Liver (tissue), 9 donors: ENCODE data around the gene CCNB2. TPM values are rescaled to one million over a fixed set of nuclear protein-coding genes. Genes with fewer than 3 reads are reported as not detected.

ENCODE experiments used
- DNase-seq: peaks from one replicate; pipeline ENCODE4 v3.0.0-alpha.2; 2017; ENCODE audit warnings: low spot score
- H3K27ac ChIP-seq, 2 donors: one replicate each; pipeline ENCODE4 v1.7.0; 2013; ENCODE audit warnings: inconsistent platforms in 2 of 2, low read length in 2 of 2, control low read depth in 1 of 2, low read depth in 1 of 2, mild to moderate bottlenecking in 1 of 2
- H3K27me3 ChIP-seq, 4 donors: one replicate each; pipeline versions ENCODE4 v1.6.1 to v1.7.0; 2013; ENCODE audit warnings: low read length in 3 of 4, inconsistent platforms in 1 of 4, mild to moderate bottlenecking in 1 of 4, moderate library complexity in 1 of 4; ENCODE audit not compliant: control insufficient read depth in 4 of 4, insufficient read depth in 4 of 4
- H3K36me3 ChIP-seq, 4 donors: one replicate each; pipeline versions ENCODE4 v1.6.1 to v1.7.0; 2013; ENCODE audit warnings: low read length in 3 of 4, mild to moderate bottlenecking in 3 of 4, low read depth in 1 of 4, moderate library complexity in 1 of 4; ENCODE audit not compliant: control insufficient read depth in 4 of 4, insufficient read depth in 3 of 4
- H3K4me1 ChIP-seq, 4 donors: one replicate each; pipeline versions ENCODE4 v1.6.1 to v1.7.0; 2013; ENCODE audit warnings: low read length in 3 of 4, mild to moderate bottlenecking in 3 of 4, moderate library complexity in 1 of 4; ENCODE audit not compliant: control insufficient read depth in 4 of 4, insufficient read depth in 4 of 4
- H3K4me3 ChIP-seq, 3 donors: one replicate each; pipeline versions ENCODE4 v1.6.1 to v1.7.0; 2013; ENCODE audit warnings: low read length in 3 of 3, control low read depth in 1 of 3, low read depth in 1 of 3, mild to moderate bottlenecking in 1 of 3
- H3K9ac ChIP-seq, 2 donors: one replicate each; pipeline ENCODE4 v1.7.0; 2013; ENCODE audit warnings: low read length in 2 of 2, mild to moderate bottlenecking in 2 of 2, moderate library complexity in 2 of 2, control low read depth in 1 of 2, low read depth in 1 of 2
- H3K9me3 ChIP-seq, 4 donors: one replicate each; pipeline versions ENCODE4 v1.6.1 to v1.7.0; 2013; ENCODE audit warnings: low read length in 3 of 4; ENCODE audit not compliant: control insufficient read depth in 4 of 4
- EGR1 ChIP-seq, 2 donors: IDR thresholded peaks; 2 replicates each; pipeline ENCODE4 v1.6.1; 2016 to 2018; ENCODE audit warnings: antibody characterized with exemption in 2 of 2, low read depth in 2 of 2
- FOXA1 ChIP-seq: IDR thresholded peaks from 2 replicates; pipeline ENCODE4 v1.6.1; 2016; ENCODE audit warnings: antibody characterized with exemption
- FOXA2 ChIP-seq: IDR thresholded peaks from 2 replicates; pipeline ENCODE4 v1.6.1; 2016; ENCODE audit warnings: antibody characterized with exemption
- GABPA ChIP-seq, 2 donors: IDR thresholded peaks in 1 of 2; conservative IDR thresholded peaks in 1 of 2; 2 replicates each; pipeline ENCODE4 v1.6.1; 2016; ENCODE audit warnings: antibody characterized with exemption in 2 of 2, mild to moderate bottlenecking in 1 of 2, moderate library complexity in 1 of 2
- HNF4A ChIP-seq, 2 donors: conservative IDR thresholded peaks; 2 replicates each; pipeline ENCODE4 v1.6.1; 2016; ENCODE audit warnings: antibody characterized with exemption in 2 of 2, mild to moderate bottlenecking in 2 of 2
- HNF4G ChIP-seq: IDR thresholded peaks from 2 replicates; pipeline ENCODE4 v1.6.1; 2016; ENCODE audit warnings: antibody characterized with exemption
- JUND ChIP-seq, 2 donors: IDR thresholded peaks; 2 replicates each; pipeline ENCODE4 v1.6.1; 2016; ENCODE audit warnings: antibody characterized with exemption in 2 of 2
- NR2F2 ChIP-seq: IDR thresholded peaks from 2 replicates; pipeline ENCODE4 v1.6.1; 2016; ENCODE audit warnings: antibody characterized with exemption
- RAD21 ChIP-seq, 2 donors: IDR thresholded peaks; 2 replicates each; pipeline ENCODE4 v1.6.1; 2016; ENCODE audit warnings: antibody characterized with exemption in 2 of 2, mild to moderate bottlenecking in 2 of 2
- RXRA ChIP-seq, 2 donors: IDR thresholded peaks; 2 replicates each; pipeline ENCODE4 v1.6.1; 2017 to 2018; ENCODE audit warnings: antibody characterized with exemption in 2 of 2, mild to moderate bottlenecking in 1 of 2
- SP1 ChIP-seq: IDR thresholded peaks from 2 replicates; pipeline ENCODE4 v1.6.1; 2018; ENCODE audit warnings: antibody characterized with exemption, mild to moderate bottlenecking
- TAF1 ChIP-seq: conservative IDR thresholded peaks from 2 replicates; pipeline ENCODE4 v1.6.1; 2016; ENCODE audit warnings: antibody characterized with exemption, mild to moderate bottlenecking
- YY1 ChIP-seq: IDR thresholded peaks from 2 replicates; pipeline ENCODE4 v1.6.1; 2016; ENCODE audit warnings: antibody characterized with exemption, mild to moderate bottlenecking
- WGBS: extraction: QIAGEN DNeasy Blood & Tissue Kit; methylation state at CpG from one replicate; pipeline ENCODE4 v1.1.7; 2013; 5-methylcytosine and 5-hydroxymethylcytosine counted together
- polyA plus RNA-seq, 2 donors: library from polyadenylated mRNA; stranded (reverse) in 1 of 2; unstranded in 1 of 2; fragments of 200-250 nt in 1 of 2; fragments of >200 nt in 1 of 2; fragmentation: Nextera tagmentation in 1 of 2; extraction: Ambion mirVana in 1 of 2; gene quantifications; one replicate each; pipeline versions ENCODE4 v1.2.1 to v1.2.3, GENCODE V29; 2013 to 2015
- total RNA-seq, 2 donors: library from RNA; depleted of rRNA; stranded (reverse); fragments of >200 nt; gene quantifications; one replicate each; pipeline ENCODE4 v1.2.3, GENCODE V29; 2014
- TF ChIP-seq, protein P1 (sequence below): IDR thresholded peaks from 2 replicates; pipeline ENCODE4 v1.6.1; 2016; ENCODE audit warnings: antibody characterized with exemption
- TF ChIP-seq, protein P2 (sequence below): IDR thresholded peaks from 2 replicates; pipeline ENCODE4 v1.6.1; 2016; ENCODE audit warnings: antibody characterized with exemption
- TF ChIP-seq, protein P3 (sequence below): IDR thresholded peaks from 2 replicates; pipeline ENCODE4 v1.6.1; 2016; ENCODE audit warnings: antibody characterized with exemption, mild to moderate bottlenecking
- TF ChIP-seq, protein P4 (sequence below): IDR thresholded peaks from 2 replicates; pipeline ENCODE4 v1.6.1; 2016; ENCODE audit warnings: antibody characterized with exemption
- TF ChIP-seq, protein P5 (sequence below): fragments of 150-350 bp; IDR thresholded peaks from 2 replicates; pipeline ENCODE4 v1.5.1; 2017; ENCODE audit warnings: improper control_type of control experiment, low read depth, low read length; ENCODE audit not compliant: missing input control
- donor health status: healthy.
- donor health status: healthy.
- donor health status: healthy.
- donor health status: healthy.
- donor health status: healthy.

CCNB2 gene
- total and polyA plus RNA-seq, 4 donors = 0.42 to 53.1 (median 2.0) TPM

DNA sequence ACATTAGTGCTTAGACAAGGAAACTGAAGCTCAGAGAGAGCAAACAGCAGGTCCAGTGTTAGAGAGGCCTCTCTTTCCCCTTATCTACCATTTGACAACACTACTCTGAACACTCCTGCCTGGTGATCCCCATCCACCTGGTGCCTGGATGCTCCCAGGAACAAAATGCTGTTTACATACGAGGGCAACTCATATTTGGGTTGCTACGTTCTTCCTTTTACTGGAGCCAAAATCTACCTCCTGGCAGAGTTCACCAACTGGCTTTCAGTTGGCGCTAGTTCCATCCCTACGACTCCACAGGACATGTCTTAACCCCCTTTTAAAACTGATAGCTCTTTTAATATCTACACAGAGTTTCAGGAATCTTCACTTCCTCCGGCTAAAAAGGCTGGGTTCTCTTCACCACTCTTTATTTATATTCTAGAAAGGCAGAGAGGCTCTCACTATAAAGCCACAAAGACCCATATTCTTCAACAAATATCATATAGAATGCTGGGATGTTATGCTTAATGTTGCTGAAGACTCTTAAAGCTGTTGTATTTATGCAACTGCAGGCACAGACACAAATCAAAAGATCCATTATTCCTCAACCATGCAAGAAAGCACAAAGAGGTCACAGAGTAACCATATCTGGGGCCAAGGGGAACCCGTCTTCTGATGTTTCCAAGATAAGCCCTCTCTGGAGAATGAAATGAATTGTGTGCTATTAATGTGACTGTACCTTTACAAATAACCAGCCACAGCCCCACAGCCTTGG is 47.9 kb downstream of the CCNB2 start:
- no peak overlapping the region for H3K9ac ChIP-seq
- H3K36me3 ChIP-seq = peaks cover 8 to 74% (median 48%) of the 10 kb centered on the region in 4 donors
- H3K27ac ChIP-seq = no peak overlapping the region
- H3K4me3 ChIP-seq = no peak overlapping the region
- WGBS = 91% methylated on average over 6 of the region's 6 CpGs
- TF ChIP-seq YY1 (no peak), EGR1 (IDR thresholded peaks at IDR 0.05; ENCODE audit: low read depth in 2 of 2) (no peak), FOXA1 (no peak)
- no peaks in the 10 kb centered on the region for H3K27me3 ChIP-seq
- H3K4me1 ChIP-seq = no peaks in the 10 kb centered on the region
- H3K9me3 ChIP-seq = no peaks in the 10 kb centered on the region
- no peak for DNase-seq

DNA sequence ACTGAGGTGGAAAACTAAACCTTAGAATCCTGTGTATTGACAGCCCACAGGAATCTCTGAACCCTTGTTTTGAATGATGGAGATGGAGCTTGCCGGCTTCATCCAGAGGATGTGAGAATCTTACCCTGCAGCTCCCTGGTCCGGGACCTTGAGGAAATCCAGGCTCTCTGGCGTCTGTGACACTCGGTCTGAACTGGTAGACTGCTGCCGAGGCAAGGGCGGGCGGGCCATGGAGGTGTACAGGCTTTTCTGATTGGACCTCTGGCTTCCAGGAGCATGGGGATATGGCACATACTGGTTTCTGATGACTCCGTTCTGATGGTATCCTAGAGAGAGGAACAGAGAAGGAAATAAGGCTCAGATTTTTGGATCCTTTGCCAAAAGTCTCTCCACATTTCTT is 48.5 kb downstream of the CCNB2 start:
- H3K4me3 ChIP-seq = no peak overlapping the region
- no peak overlapping the region for H3K27ac ChIP-seq
- no peaks in the 10 kb centered on the region for H3K4me1 ChIP-seq
- 97% methylated on average over 8 of the region's 8 CpGs for WGBS
- no peaks in the 10 kb centered on the region for H3K27me3 ChIP-seq
- no peak overlapping the region for H3K9ac ChIP-seq
- TF ChIP-seq TAF1 (no peak), SP1 (no peak), EGR1 (IDR thresholded peaks at IDR 0.05; ENCODE audit: low read depth in 2 of 2) (no peak), HNF4G (no peak), FOXA1 (no peak), JUND (IDR thresholded peaks at IDR 0.05) (no peak), RXRA (IDR thresholded peaks at IDR 0.05) (no peak), NR2F2 (no peak), GABPA (IDR thresholded peaks at IDR 0.05 in 1 of 2, conservative IDR thresholded peaks at IDR 0.05 in 1 of 2) (no peak), YY1 (no peak), HNF4A (conservative IDR thresholded peaks at IDR 0.05) (no peak), RAD21 (IDR thresholded peaks at IDR 0.05) (no peak), FOXA2 (no peak)
- TF ChIP-seq, protein P1, sequence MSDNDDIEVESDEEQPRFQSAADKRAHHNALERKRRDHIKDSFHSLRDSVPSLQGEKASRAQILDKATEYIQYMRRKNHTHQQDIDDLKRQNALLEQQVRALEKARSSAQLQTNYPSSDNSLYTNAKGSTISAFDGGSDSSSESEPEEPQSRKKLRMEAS = no peak
- TF ChIP-seq, protein P2, sequence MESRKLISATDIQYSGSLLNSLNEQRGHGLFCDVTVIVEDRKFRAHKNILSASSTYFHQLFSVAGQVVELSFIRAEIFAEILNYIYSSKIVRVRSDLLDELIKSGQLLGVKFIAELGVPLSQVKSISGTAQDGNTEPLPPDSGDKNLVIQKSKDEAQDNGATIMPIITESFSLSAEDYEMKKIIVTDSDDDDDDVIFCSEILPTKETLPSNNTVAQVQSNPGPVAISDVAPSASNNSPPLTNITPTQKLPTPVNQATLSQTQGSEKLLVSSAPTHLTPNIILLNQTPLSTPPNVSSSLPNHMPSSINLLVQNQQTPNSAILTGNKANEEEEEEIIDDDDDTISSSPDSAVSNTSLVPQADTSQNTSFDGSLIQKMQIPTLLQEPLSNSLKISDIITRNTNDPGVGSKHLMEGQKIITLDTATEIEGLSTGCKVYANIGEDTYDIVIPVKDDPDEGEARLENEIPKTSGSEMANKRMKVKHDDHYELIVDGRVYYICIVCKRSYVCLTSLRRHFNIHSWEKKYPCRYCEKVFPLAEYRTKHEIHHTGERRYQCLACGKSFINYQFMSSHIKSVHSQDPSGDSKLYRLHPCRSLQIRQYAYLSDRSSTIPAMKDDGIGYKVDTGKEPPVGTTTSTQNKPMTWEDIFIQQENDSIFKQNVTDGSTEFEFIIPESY = no peak
- TF ChIP-seq, protein P3, sequence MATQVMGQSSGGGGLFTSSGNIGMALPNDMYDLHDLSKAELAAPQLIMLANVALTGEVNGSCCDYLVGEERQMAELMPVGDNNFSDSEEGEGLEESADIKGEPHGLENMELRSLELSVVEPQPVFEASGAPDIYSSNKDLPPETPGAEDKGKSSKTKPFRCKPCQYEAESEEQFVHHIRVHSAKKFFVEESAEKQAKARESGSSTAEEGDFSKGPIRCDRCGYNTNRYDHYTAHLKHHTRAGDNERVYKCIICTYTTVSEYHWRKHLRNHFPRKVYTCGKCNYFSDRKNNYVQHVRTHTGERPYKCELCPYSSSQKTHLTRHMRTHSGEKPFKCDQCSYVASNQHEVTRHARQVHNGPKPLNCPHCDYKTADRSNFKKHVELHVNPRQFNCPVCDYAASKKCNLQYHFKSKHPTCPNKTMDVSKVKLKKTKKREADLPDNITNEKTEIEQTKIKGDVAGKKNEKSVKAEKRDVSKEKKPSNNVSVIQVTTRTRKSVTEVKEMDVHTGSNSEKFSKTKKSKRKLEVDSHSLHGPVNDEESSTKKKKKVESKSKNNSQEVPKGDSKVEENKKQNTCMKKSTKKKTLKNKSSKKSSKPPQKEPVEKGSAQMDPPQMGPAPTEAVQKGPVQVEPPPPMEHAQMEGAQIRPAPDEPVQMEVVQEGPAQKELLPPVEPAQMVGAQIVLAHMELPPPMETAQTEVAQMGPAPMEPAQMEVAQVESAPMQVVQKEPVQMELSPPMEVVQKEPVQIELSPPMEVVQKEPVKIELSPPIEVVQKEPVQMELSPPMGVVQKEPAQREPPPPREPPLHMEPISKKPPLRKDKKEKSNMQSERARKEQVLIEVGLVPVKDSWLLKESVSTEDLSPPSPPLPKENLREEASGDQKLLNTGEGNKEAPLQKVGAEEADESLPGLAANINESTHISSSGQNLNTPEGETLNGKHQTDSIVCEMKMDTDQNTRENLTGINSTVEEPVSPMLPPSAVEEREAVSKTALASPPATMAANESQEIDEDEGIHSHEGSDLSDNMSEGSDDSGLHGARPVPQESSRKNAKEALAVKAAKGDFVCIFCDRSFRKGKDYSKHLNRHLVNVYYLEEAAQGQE = no peak
- TF ChIP-seq, protein P4, sequence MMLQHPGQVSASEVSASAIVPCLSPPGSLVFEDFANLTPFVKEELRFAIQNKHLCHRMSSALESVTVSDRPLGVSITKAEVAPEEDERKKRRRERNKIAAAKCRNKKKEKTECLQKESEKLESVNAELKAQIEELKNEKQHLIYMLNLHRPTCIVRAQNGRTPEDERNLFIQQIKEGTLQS = no peak
- TF ChIP-seq, protein P5, sequence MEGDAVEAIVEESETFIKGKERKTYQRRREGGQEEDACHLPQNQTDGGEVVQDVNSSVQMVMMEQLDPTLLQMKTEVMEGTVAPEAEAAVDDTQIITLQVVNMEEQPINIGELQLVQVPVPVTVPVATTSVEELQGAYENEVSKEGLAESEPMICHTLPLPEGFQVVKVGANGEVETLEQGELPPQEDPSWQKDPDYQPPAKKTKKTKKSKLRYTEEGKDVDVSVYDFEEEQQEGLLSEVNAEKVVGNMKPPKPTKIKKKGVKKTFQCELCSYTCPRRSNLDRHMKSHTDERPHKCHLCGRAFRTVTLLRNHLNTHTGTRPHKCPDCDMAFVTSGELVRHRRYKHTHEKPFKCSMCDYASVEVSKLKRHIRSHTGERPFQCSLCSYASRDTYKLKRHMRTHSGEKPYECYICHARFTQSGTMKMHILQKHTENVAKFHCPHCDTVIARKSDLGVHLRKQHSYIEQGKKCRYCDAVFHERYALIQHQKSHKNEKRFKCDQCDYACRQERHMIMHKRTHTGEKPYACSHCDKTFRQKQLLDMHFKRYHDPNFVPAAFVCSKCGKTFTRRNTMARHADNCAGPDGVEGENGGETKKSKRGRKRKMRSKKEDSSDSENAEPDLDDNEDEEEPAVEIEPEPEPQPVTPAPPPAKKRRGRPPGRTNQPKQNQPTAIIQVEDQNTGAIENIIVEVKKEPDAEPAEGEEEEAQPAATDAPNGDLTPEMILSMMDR = no peak
- no peaks in the 10 kb centered on the region for H3K9me3 ChIP-seq
- DNase-seq = no peak
- peaks cover 9 to 75% (median 48%) of the 10 kb centered on the region in 4 donors for H3K36me3 ChIP-seq
